Right lobe of liver (tissue), 4 donors: ENCODE results near the gene E2F2.

Source experiments
- POLR2A ChIP-seq: fragments of 450-650 bp; IDR thresholded peaks from one replicate; pipeline ENCODE4 v1.6.1; 2017; ENCODE audit warnings: antibody characterized with exemption, mild to moderate bottlenecking
- TF ChIP-seq, protein P1 (sequence below), 4 donors: fragments of 200-600 bp in 3 of 4; fragments of 450-650 bp in 1 of 4; IDR thresholded peaks; one replicate each; pipeline versions ENCODE4 v1.5.1 to v1.8.0; 2016 to 2022; ENCODE audit warnings: antibody characterized with exemption in 4 of 4, mild to moderate bottlenecking in 2 of 4
- donor health status: DM: no; HTN: no; CAD: no.
- donor health status: DM: no; HTN: no; CAD: no.
- donor health status: DM: no; HTN: yes; CAD: no.

GRCh38 chr1:23563003-23563402 lies 32.0 kb upstream of the E2F2 start:
- TF ChIP-seq, protein P1, sequence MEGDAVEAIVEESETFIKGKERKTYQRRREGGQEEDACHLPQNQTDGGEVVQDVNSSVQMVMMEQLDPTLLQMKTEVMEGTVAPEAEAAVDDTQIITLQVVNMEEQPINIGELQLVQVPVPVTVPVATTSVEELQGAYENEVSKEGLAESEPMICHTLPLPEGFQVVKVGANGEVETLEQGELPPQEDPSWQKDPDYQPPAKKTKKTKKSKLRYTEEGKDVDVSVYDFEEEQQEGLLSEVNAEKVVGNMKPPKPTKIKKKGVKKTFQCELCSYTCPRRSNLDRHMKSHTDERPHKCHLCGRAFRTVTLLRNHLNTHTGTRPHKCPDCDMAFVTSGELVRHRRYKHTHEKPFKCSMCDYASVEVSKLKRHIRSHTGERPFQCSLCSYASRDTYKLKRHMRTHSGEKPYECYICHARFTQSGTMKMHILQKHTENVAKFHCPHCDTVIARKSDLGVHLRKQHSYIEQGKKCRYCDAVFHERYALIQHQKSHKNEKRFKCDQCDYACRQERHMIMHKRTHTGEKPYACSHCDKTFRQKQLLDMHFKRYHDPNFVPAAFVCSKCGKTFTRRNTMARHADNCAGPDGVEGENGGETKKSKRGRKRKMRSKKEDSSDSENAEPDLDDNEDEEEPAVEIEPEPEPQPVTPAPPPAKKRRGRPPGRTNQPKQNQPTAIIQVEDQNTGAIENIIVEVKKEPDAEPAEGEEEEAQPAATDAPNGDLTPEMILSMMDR (IDR thresholded peaks at IDR 0.05), result no peak
- no peak for TF ChIP-seq POLR2A
